ENCODE results near the gene LOXL3. TPM values are rescaled to one million over a fixed set of nuclear protein-coding genes. Genes with fewer than 3 reads are reported as not detected.

LOXL3 gene
- total RNA-seq, 1 experiment from 2014 or later = 7.7 TPM

- Histone ChIP-seq H3K4me3 (ENCODE audit: insufficient read depth, low read depth, low read length) (peak overlapping the region; percentile 64), H3K36me3 (replicated peaks; ENCODE audit: control insufficient read depth, insufficient read depth, low read length) (no peaks in the 10 kb centered on the region), H3K27me3 (ENCODE audit: control insufficient read depth, insufficient read depth, low read length) (peaks cover 69% of the 10 kb centered on the region)
- peak; percentile 92 for DNase-seq
These were observed 4.6 kb downstream of the LOXL3 start for GRCh38 chr2:74548900-74549826.

- Histone ChIP-seq H3K4me3 (ENCODE audit: insufficient read depth, low read depth, low read length) (peak overlapping the region; percentile 64), H3K36me3 (replicated peaks; ENCODE audit: control insufficient read depth, insufficient read depth, low read length) (no peaks in the 10 kb centered on the region), H3K27me3 (ENCODE audit: control insufficient read depth, insufficient read depth, low read length) (peaks cover 68% of the 10 kb centered on the region)
- peak; percentile 76 for DNase-seq
These were observed 5.3 kb downstream of the LOXL3 start for GRCh38 chr2:74548285-74548899.

GRCh38 chr2:74546004-74546403, 7.7 kb downstream of the LOXL3 start:
- H3K4me3 ChIP-seq (ENCODE audit: insufficient read depth, low read depth, low read length) = no peak overlapping the region
- peaks cover 44% of the 10 kb centered on the region for H3K27me3 ChIP-seq (ENCODE audit: control insufficient read depth, insufficient read depth, low read length)
- no peaks in the 10 kb centered on the region for H3K36me3 ChIP-seq (replicated peaks; ENCODE audit: control insufficient read depth, insufficient read depth, low read length)
- DNase-seq = peak; percentile 18

GRCh38 chr2:74544634-74545033, 9.1 kb downstream of the LOXL3 start:
- DNase-seq = no peak
- Histone ChIP-seq H3K27me3 (ENCODE audit: control insufficient read depth, insufficient read depth, low read length) (peaks cover 31% of the 10 kb centered on the region), H3K36me3 (replicated peaks; ENCODE audit: control insufficient read depth, insufficient read depth, low read length) (no peaks in the 10 kb centered on the region), H3K4me3 (ENCODE audit: insufficient read depth, low read depth, low read length) (no peak overlapping the region)

GRCh38 chr2:74542978-74543377, 10.8 kb downstream of the LOXL3 start:
- Histone ChIP-seq H3K36me3 (replicated peaks; ENCODE audit: control insufficient read depth, insufficient read depth, low read length) (no peaks in the 10 kb centered on the region), H3K27me3 (ENCODE audit: control insufficient read depth, insufficient read depth, low read length) (peaks cover 16% of the 10 kb centered on the region)
- DNase-seq = no peak

GRCh38 chr2:74540291-74540690, 13.5 kb downstream of the LOXL3 start:
- H3K27me3 ChIP-seq (ENCODE audit: control insufficient read depth, insufficient read depth, low read length) = no peaks in the 10 kb centered on the region; the same call in 1 of the 2 replicates
- no peak for DNase-seq
- no peak overlapping the region for H3K4me3 ChIP-seq (ENCODE audit: insufficient read depth, low read depth, low read length)
- no peaks in the 10 kb centered on the region for H3K36me3 ChIP-seq (replicated peaks; ENCODE audit: control insufficient read depth, insufficient read depth, low read length)

More at GRCh38 chr2:74542978-74543377, 10.8 kb downstream of the LOXL3 start:
- no peak overlapping the region for H3K4me3 ChIP-seq (ENCODE audit: insufficient read depth, low read depth, low read length)

- DNase-seq = peak; percentile 53
- no peaks in the 10 kb centered on the region for H3K36me3 ChIP-seq (replicated peaks; ENCODE audit: control insufficient read depth, insufficient read depth, low read length)
- H3K4me3 ChIP-seq (ENCODE audit: insufficient read depth, low read depth, low read length) = no peak overlapping the region
- no peaks in the 10 kb centered on the region; the same call in 1 of the 2 replicates for H3K27me3 ChIP-seq (ENCODE audit: control insufficient read depth, insufficient read depth, low read length)
These were observed 14.8 kb downstream of the LOXL3 start for GRCh38 chr2:74538881-74539339.

GRCh38 chr2:74537140-74537539, 16.6 kb downstream of the LOXL3 start:
- H3K36me3 ChIP-seq (replicated peaks; ENCODE audit: control insufficient read depth, insufficient read depth, low read length) = peaks cover 4% of the 10 kb centered on the region
- H3K27me3 ChIP-seq (ENCODE audit: control insufficient read depth, insufficient read depth, low read length) = no peaks in the 10 kb centered on the region; the same call in 1 of the 2 replicates
- H3K4me3 ChIP-seq (ENCODE audit: insufficient read depth, low read depth, low read length) = no peak overlapping the region
- no peak for DNase-seq

- H3K4me3 ChIP-seq (ENCODE audit: insufficient read depth, low read depth, low read length) = no peak overlapping the region
- no peaks in the 10 kb centered on the region; the same call in 1 of the 2 replicates for H3K27me3 ChIP-seq (ENCODE audit: control insufficient read depth, insufficient read depth, low read length)
These were observed 17.4 kb downstream of the LOXL3 start for GRCh38 chr2:74536166-74536950.

GRCh38 chr2:74535440-74535965, 18.2 kb downstream of the LOXL3 start:
- peaks cover 6% of the 10 kb centered on the region for H3K36me3 ChIP-seq (replicated peaks; ENCODE audit: control insufficient read depth, insufficient read depth, low read length)
- no peak for DNase-seq
- H3K27me3 ChIP-seq (ENCODE audit: control insufficient read depth, insufficient read depth, low read length) = peaks cover 5% of the 10 kb centered on the region; the same call in 1 of the 2 replicates
- no peak overlapping the region for H3K4me3 ChIP-seq (ENCODE audit: insufficient read depth, low read depth, low read length)

More at GRCh38 chr2:74536166-74536950, 17.4 kb downstream of the LOXL3 start:
- H3K36me3 ChIP-seq (replicated peaks; ENCODE audit: control insufficient read depth, insufficient read depth, low read length) = peaks cover 6% of the 10 kb centered on the region
- peak; percentile 33 for DNase-seq

GRCh38 chr2:74534411-74534810, 19.3 kb downstream of the LOXL3 start:
- no peak for DNase-seq
- Histone ChIP-seq H3K27me3 (ENCODE audit: control insufficient read depth, insufficient read depth, low read length) (peaks cover 5% of the 10 kb centered on the region; the same call in 1 of the 2 replicates), H3K36me3 (replicated peaks; ENCODE audit: control insufficient read depth, insufficient read depth, low read length) (peaks cover 6% of the 10 kb centered on the region), H3K4me3 (ENCODE audit: insufficient read depth, low read depth, low read length) (no peak overlapping the region)

- peaks cover 5% of the 10 kb centered on the region; the same call in 1 of the 2 replicates for H3K27me3 ChIP-seq (ENCODE audit: control insufficient read depth, insufficient read depth, low read length)
These were observed 20.3 kb downstream of the LOXL3 start for GRCh38 chr2:74533464-74533863.

GRCh38 chr2:74532222-74532621, 21.5 kb downstream of the LOXL3 start:
- Histone ChIP-seq H3K27me3 (ENCODE audit: control insufficient read depth, insufficient read depth, low read length) (peaks cover 5% of the 10 kb centered on the region; the same call in 1 of the 2 replicates), H3K36me3 (replicated peaks; ENCODE audit: control insufficient read depth, insufficient read depth, low read length) (peaks cover 14% of the 10 kb centered on the region), H3K4me3 (ENCODE audit: insufficient read depth, low read depth, low read length) (no peak overlapping the region)
- DNase-seq = no peak

More at GRCh38 chr2:74533464-74533863, 20.3 kb downstream of the LOXL3 start:
- DNase-seq = no peak
- Histone ChIP-seq H3K36me3 (replicated peaks; ENCODE audit: control insufficient read depth, insufficient read depth, low read length) (peaks cover 6% of the 10 kb centered on the region), H3K4me3 (ENCODE audit: insufficient read depth, low read depth, low read length) (no peak overlapping the region)

- H3K4me3 ChIP-seq (ENCODE audit: insufficient read depth, low read depth, low read length) = no peak overlapping the region
- peaks cover 5% of the 10 kb centered on the region; the same call in 1 of the 2 replicates for H3K27me3 ChIP-seq (ENCODE audit: control insufficient read depth, insufficient read depth, low read length)
- no peak for DNase-seq
- H3K36me3 ChIP-seq (replicated peaks; ENCODE audit: control insufficient read depth, insufficient read depth, low read length) = peaks cover 20% of the 10 kb centered on the region
These were observed 22.1 kb downstream of the LOXL3 start for GRCh38 chr2:74531666-74532065.

Data from H7 (cell line).